GM11168 (cell line): Measurements from ENCODE around the gene HEXIM1.

ENCODE experiments used
- in situ Hi-C: fragments of 300-500 bp; cut with MboI; formaldehyde crosslinking; loops from one replicate; pipeline ENCODE4 v1.12.0; 2022; ENCODE audit warnings: low sequenced_read_pairs; ENCODE audit not compliant: unreplicated experiment

Gene HEXIM1

DNA sequence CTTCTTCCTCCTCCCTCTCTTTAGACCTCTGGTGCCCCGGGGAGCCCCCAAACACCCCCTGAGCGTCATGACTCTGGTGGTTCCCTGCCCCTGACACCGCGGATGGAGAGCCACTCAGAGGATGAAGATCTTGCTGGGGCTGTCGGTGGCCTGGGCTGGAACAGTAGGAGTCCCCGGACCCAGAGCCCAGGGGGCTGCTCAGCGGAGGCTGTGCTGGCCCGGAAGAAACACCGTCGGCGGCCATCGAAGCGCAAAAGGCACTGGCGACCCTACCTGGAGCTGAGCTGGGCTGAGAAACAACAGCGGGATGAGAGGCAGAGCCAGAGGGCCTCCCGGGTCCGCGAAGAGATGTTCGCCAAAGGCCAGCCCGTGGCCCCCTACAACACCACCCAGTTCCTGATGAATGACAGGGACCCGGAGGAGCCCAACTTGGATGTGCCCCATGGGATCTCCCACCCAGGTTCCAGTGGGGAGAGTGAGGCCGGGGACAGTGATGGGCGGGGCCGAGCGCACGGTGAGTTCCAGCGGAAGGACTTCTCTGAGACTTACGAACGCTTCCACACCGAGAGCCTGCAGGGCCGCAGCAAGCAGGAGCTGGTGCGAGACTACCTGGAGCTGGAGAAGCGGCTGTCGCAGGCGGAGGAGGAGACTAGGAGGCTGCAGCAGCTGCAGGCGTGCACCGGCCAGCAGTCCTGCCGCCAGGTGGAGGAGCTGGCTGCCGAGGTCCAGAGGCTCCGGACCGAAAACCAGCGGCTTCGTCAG, 20.9 kb downstream of the HEXIM1 start:
- in situ Hi-C loops = no loop called here

DNA sequence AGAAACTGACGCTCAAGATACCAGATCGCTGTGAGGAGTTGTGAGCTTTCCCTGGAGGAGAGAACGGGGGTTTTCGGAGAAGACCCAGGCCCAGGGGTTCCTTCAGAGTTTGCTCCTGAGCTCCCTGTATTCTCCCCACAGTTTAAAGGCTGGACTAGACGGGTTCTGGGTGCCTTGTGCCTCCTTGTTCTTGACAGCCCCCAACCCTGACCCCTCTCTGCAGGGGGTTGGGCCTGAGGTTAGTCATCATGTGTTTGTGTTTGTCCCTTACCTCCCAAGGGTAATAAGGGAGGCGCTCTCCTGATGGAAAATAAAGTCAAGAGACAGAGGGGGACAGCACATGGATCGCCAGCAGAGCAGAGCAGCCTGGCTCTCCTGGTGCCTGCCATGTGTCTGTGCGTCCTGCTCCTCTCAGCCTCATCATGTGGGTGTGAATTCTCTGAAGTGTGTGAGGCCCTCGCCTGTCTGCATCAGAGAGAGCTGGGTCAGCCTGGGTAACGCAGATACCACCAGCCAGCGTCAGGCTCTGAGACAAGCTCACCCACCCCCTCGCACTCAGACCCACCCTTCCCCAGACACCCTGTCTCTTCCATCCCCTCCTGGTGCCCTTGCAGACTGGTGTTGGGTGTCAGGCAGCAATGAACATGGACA, 22.1 kb downstream of the HEXIM1 start:
- in situ Hi-C loops = no loop called here

DNA sequence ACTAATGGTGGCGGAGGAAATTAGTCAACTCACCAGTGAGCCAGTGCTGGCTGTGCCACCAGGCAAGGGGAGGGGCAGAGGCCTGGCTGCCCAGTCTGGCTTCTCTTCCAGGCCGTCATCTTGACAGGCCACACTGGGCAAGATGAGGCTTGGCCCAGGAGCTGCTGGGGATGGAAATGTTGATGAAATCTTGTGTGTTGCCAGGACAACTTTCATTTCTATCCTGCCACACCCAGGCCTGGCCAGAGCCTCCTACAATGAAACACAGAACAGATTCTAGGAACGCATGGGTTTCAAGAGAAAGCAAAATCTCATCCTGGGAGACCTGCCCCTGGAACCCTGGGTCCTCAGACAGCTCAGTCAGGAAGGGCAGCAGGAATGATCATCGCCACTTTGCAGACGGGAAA, 22.7 kb downstream of the HEXIM1 start:
- in situ Hi-C loops = no loop called here

GRCh38 chr17:45171338-45172231, 23.3 kb downstream of the HEXIM1 start:
- in situ Hi-C loops = no loop called here

- in situ Hi-C loops = no loop called here
Measured at GRCh38 chr17:45172232-45172540, 23.9 kb downstream of the HEXIM1 start.

DNA sequence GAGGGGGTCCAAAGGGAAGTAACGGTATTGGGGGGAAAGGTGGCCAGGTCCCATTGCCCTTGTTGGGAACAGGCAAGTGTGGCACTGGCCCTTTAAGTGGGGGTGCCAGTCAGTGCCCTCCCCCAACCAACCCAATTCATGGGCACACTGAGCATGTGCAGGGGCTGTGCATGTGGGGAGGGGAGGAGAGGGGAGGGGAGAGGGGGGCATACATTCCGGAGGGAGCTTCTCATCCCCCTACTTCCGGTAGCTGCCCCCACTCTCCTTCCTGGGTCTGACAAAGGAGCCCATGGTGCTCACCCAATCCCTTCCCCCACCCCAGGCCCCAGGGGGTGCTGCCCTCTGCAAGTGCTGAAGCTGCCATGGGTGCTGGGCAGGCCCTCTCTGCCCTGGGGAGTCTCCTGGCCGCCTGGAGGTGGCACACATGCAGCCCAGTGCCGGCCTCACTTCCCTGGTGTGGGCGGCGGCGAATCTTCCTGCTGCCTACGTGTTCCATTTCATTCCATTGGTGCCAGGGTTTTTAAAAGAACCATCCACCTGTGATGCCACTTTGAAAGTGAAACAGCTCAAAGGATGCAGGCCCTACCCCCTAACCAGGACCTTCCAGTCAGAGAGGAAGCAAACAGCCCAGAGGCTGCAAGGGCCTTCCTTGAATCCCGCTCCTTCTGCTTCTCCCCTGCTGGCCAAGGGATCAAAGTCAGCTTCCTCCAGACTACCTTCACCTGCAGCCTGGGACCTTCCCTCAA, 24.4 kb downstream of the HEXIM1 start:
- in situ Hi-C loops = no loop called here

DNA sequence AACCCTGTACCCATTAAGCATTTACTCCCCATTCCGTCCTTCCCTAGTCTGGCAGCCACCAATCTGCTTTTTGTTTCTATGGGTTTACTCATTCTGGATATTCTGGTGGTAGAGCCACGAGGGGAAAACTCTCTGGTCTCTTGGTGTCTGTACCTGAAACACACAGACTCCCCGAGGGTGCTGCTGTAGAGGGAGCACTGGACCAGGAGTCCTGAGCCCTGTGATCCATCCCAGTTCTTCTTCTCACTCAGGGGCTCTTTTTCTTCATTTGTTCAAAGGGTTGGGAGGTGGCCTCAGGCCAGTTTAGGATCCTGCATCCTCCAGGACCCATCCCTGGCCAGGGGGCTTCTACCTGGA, 27.5 kb downstream of the HEXIM1 start:
- in situ Hi-C loops = no loop called here

DNA sequence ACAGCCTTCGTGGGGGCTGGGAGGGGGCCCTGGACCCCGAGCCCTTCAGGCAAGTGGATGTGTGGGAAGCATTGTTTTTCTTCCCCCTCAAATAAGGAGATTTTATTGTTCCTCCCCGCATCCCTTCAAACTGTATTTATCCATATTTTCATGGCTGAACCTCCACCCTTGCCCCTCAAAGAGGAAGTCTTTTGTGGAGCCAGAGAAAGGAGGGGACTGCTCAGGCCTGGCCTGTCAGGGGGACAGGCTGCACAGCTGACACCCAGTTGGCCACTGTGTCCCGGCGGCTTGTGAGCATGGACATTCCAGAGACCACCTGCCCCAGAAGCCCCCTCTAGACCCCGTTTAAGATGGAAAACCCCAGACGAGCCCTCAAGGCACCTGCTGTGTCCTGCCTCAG, 29.3 kb downstream of the HEXIM1 start:
- in situ Hi-C loops = no loop called here

DNA sequence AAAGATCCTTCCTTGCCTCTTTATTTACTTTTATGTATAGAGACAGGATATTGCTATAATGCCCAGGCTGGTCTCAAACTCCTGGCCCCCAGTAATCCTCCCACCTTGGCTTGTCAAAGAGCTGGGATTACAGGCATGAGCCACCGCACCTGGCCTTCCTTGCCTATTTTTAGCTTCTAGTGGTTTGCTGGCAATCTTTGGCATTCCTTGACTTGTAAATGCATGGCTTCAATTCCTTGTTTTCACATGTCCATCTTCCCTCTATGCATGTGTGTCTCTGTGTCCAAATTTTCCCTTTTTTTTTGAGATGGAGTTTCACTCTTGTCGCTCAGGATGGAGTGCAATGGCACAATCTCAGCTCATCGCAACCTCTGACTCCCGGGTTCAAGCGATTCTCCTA, 35.9 kb downstream of the HEXIM1 start:
- in situ Hi-C loops = no loop called here

GRCh38 chr17:45186801-45187354, 38.6 kb downstream of the HEXIM1 start:
- in situ Hi-C loops = no loop called here

DNA sequence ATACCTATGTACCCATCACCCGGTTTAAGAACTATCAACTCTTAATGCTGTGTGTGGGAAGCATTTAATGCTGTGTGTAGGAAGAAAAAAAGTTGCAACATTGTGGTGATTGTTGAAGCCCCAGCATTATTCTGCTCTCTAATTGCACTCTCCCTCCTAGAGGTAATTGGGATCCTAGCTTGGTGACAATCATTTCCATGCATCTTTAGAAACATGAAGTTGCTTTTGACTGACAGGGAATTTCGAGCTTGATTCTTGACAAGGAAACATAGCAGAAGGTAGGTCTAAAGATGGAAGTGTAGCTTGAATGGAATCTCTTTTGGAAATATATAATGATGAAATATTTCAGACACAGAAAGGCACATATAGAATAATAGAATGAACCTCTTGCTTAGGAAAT, 40.7 kb downstream of the HEXIM1 start:
- in situ Hi-C loops = no loop called here

DNA sequence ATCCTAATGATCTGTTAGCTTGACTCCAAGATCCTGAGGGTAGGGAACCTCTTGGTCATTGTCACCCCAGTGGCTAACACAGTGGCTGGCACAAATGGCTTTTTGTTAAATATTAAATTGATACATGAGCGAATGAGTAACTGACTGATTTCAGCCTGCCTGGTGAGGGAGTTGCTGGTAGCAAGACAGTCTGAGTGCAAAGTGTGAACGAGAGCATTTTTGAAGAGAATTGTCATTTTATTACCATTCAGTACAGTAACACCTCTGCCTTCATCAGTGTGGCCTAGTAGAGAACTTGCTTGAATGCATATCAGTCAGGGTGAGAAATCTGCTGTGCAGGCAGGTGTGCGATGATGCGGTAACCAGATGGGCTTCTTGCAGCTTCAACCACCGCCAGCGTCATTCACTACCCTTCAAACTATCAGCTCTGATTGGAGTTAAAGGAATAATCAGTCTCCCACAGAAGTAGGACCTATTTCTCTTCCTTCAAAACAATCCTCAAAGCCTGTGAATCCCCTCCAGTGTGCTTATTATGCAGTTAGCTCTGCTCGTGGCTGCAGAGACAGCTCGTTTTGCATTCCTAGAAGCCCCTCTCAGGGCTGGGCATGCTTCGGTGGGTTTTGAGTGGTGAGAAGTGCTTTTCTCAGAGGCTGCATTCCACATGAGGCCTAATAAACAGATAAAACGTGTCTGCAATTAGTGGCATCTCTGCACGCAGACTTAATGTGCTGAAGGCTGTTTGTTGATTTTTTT, 42.4 kb downstream of the HEXIM1 start:
- in situ Hi-C loops = loop anchor here (10.0 kb wide), 1 partner anchor 46 kb away; the partner anchor contains the start of gene HEXIM1

DNA sequence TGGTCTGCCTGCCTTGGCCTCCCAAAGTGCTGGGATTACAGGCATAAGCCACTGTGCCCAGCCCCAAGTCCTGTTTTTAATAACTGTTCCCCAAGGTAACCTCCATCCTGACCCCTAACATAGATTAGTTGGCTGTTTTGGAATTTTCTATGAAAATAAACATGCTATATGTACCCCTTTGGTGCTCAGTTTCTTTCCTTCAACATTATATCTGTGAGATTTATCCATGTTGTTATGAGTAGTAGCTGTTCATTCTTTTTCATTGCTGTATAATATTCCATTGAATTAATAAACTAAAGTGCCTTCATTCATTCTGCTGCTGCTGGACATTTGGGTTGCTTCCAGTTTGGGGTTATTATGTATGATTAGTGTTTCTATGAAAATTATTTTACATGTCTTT, 47.1 kb downstream of the HEXIM1 start:
- in situ Hi-C loops = loop anchor here (10.0 kb wide), 1 partner anchor 51 kb away; the partner anchor contains the start of gene HEXIM1

GRCh38 chr17:45197108-45197507, 48.8 kb downstream of the HEXIM1 start:
- in situ Hi-C loops = loop anchor here (10.0 kb wide), 1 partner anchor 52 kb away; the partner anchor contains the start of gene HEXIM1

- in situ Hi-C loops = loop anchor here (10.0 kb wide), 1 partner anchor 53 kb away; the partner anchor contains the start of gene HEXIM1
Measured at GRCh38 chr17:45197555-45198334, 49.5 kb downstream of the HEXIM1 start.

- in situ Hi-C loops = no loop called here
Measured at GRCh38 chr17:45200701-45201100, 52.4 kb downstream of the HEXIM1 start.

GRCh38 chr17:45201457-45201856, 53.2 kb downstream of the HEXIM1 start:
- in situ Hi-C loops = no loop called here
